PC-3 (cell line): ENCODE results near the gene ABLIM2. TPM values are rescaled to one million over a fixed set of nuclear protein-coding genes. Genes with fewer than 3 reads are reported as not detected.

Source experiments
- ATAC-seq: fragments of 200-7000 bp; cut with Tn5 transposase; 2 replicates; pipeline ENCODE4 v1.9.1; 2020; ENCODE audit warnings: mild to moderate bottlenecking, moderate library complexity
- BruUV-seq: library from RNA; stranded (reverse); fragments of 400-500 nt; replicated peaks from 2 replicates; lab custom pipeline; 2021; lab: Mats Ljungman, UMichigan
- CTCF ChIA-PET: fragments of 300-600 bp; sonication (Branson Sonifier 250); formaldehyde crosslinking; loops from one replicate; lab custom pipeline; 2022; ENCODE audit warnings: antibody characterized with exemption; lab: Charles Lee
- POLR2A ChIA-PET: fragments of 300-600 bp; sonication (Branson Sonifier 250); formaldehyde crosslinking; loops from one replicate; lab custom pipeline; 2022; ENCODE audit warnings: antibody characterized with exemption; ENCODE audit not compliant: unreplicated experiment; lab: Charles Lee
- DNase-seq: peaks from one replicate; pipeline ENCODE4 v3.0.0-alpha.2; 2015
- H2AFZ ChIP-seq: fragments of 300-600 bp; sonication (generic); 2 replicates; pipeline ENCODE4 v1.6.0; 2016; ENCODE audit warnings: antibody characterized with exemption, low read length
- H3F3A ChIP-seq: fragments of 300-600 bp; sonication (generic); one replicate; pipeline ENCODE4 v1.6.0; 2017; ENCODE audit warnings: antibody characterized with exemption, low read length, control low read depth, mild to moderate bottlenecking; ENCODE audit not compliant: unreplicated experiment
- H3K27ac ChIP-seq: fragments of 300-600 bp; sonication (generic); 2 replicates; pipeline ENCODE4 v1.5.1; 2016; ENCODE audit warnings: mild to moderate bottlenecking, low read length
- H3K27me3 ChIP-seq: fragments of 300-600 bp; sonication (generic); 2 replicates; pipeline ENCODE4 v1.6.1; 2016; ENCODE audit warnings: low read length, mixed read lengths
- H3K36me3 ChIP-seq: fragments of 300-600 bp; sonication (generic); 2 replicates; pipeline ENCODE4 v1.6.1; 2016; ENCODE audit warnings: low read depth, mixed run types, low read length, mixed read lengths
- H3K4me1 ChIP-seq: fragments of 300-600 bp; sonication (generic); 2 replicates; pipeline ENCODE4 v1.5.1; 2016; ENCODE audit warnings: low read length; ENCODE audit not compliant: insufficient read depth
- H3K4me2 ChIP-seq: fragments of 300-600 bp; sonication (generic); 2 replicates; pipeline ENCODE4 v1.6.0; 2016; ENCODE audit warnings: low read length
- H3K4me3 ChIP-seq: fragments of 300-600 bp; sonication (generic); 2 replicates; pipeline ENCODE4 v1.5.1; 2016; ENCODE audit warnings: mild to moderate bottlenecking, low read length, mixed read lengths
- H3K79me2 ChIP-seq: fragments of 300-600 bp; sonication (generic); 2 replicates; pipeline ENCODE4 v1.6.1; 2017; ENCODE audit warnings: low read length, mixed read lengths
- H3K9ac ChIP-seq: fragments of 300-600 bp; sonication (generic); 2 replicates; pipeline ENCODE4 v1.6.0; 2016; ENCODE audit warnings: mild to moderate bottlenecking, low read length
- H3K9me2 ChIP-seq: fragments of 300-600 bp; sonication (generic); replicated peaks from 2 replicates; pipeline ENCODE4 v1.6.1; 2016; ENCODE audit warnings: mixed run types, low read length, mixed read lengths
- H3K9me3 ChIP-seq: fragments of 300-600 bp; sonication (generic); 2 replicates; pipeline ENCODE4 v1.6.1; 2016; ENCODE audit warnings: low read length, mixed read lengths
- H4K20me1 ChIP-seq: fragments of 300-600 bp; sonication (generic); 2 replicates; pipeline ENCODE4 v1.6.1; 2016; ENCODE audit warnings: low read length, mixed read lengths
- EZH2 ChIP-seq: fragments of 300-600 bp; sonication (generic); IDR thresholded peaks from one replicate; pipeline ENCODE4 v1.6.1; 2017; ENCODE audit warnings: antibody characterized with exemption, mild to moderate bottlenecking, low read length; ENCODE audit not compliant: unreplicated experiment
- EZH2phosphoT487 ChIP-seq: fragments of 300-600 bp; sonication (generic); IDR thresholded peaks from 2 replicates; pipeline ENCODE4 v1.6.1; 2018; ENCODE audit warnings: mild to moderate bottlenecking, antibody characterized with exemption, low read length, borderline replicate concordance
- intact Hi-C: fragments of 100-400 bp; cut with micrococcal nuclease; formaldehyde crosslinking; loops from 2 replicates; pipeline ENCODE4 v1.9.0; 2023
- total RNA-seq: library from RNA; depleted of rRNA; stranded (reverse); fragments of >200 nt; gene quantifications from 2 replicates; pipeline ENCODE4 v1.2.3, GENCODE V29; 2014
- TF ChIP-seq, protein P1 (sequence below): fragments of 300-600 bp; sonication (generic); conservative IDR thresholded peaks from 2 replicates; pipeline ENCODE4 v1.5.1; 2017; ENCODE audit warnings: antibody characterized with exemption, low read depth, mild to moderate bottlenecking, low read length

The ABLIM2 gene
- total RNA-seq, 1 experiment from 2014 or later: 3.2 TPM

DNA sequence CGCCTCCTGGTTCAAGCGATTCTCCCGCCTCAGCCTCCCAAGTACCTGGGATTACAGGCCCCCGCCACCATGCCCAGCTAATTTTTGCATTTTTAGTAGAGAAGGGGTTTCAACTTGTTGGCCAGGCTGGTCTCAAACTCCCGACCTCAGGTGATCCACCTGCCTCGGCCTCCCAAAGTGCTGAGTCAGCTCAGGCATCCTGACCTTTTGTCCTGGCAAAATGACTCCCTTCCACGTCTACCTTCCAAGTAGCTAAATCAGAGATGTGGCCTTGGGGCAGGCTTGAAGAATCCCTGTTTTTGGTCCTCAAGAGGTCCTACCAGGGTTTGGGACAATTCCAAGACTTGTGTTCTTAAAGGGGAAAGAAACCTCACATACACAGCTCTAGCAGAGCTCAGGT is 231.8 kb downstream of the ABLIM2 start:
- Histone ChIP-seq H3K36me3 (no peaks in the 10 kb centered on the region; the same call in 1 of the 2 replicates), H3K27ac (no peak overlapping the region), H3K79me2 (peaks cover 100% of the 10 kb centered on the region), H3K4me3 (no peak overlapping the region), H3F3A (no peaks in the 10 kb centered on the region), H2AFZ (no peak overlapping the region), H3K9me3 (no peaks in the 10 kb centered on the region), H4K20me1 (peaks cover 13% of the 10 kb centered on the region; the same call in 1 of the 2 replicates), H3K9me2 (no peaks in the 10 kb centered on the region), H3K27me3 (no peaks in the 10 kb centered on the region), H3K9ac (no peak overlapping the region), H3K4me2 (no peak overlapping the region), H3K4me1 (peaks cover 35% of the 10 kb centered on the region)
- intact Hi-C loops: no loop called here
- ChIA-PET POLR2A (no interaction called here), CTCF (no interaction called here)
- no peak for TF ChIP-seq EZH2phosphoT487
- TF ChIP-seq, protein P1, sequence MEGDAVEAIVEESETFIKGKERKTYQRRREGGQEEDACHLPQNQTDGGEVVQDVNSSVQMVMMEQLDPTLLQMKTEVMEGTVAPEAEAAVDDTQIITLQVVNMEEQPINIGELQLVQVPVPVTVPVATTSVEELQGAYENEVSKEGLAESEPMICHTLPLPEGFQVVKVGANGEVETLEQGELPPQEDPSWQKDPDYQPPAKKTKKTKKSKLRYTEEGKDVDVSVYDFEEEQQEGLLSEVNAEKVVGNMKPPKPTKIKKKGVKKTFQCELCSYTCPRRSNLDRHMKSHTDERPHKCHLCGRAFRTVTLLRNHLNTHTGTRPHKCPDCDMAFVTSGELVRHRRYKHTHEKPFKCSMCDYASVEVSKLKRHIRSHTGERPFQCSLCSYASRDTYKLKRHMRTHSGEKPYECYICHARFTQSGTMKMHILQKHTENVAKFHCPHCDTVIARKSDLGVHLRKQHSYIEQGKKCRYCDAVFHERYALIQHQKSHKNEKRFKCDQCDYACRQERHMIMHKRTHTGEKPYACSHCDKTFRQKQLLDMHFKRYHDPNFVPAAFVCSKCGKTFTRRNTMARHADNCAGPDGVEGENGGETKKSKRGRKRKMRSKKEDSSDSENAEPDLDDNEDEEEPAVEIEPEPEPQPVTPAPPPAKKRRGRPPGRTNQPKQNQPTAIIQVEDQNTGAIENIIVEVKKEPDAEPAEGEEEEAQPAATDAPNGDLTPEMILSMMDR: no peak
- TF ChIP-seq EZH2: no peak
- ATAC-seq (no peak), DNase-seq (no peak)
- BruUV-seq: no TSS peak

DNA sequence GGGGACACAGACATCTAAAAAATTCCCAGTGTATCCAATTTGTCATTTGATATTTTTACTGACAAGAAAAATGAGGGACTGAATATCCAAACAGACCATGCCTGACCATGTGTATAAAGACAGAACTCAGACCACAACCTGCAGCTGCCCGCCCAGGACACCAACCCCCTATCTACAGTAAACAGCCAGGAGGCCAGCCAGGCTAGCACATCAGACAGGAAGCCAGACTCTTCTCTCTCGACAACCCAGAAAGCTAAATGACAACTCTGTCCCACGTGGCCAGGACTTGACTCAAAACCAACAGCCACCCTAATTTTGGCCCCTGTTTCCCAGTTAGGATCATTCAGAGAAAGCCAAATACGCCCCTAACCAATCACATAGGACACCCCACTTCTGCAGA is 234.0 kb downstream of the ABLIM2 start:
- ChIA-PET CTCF (no interaction called here), POLR2A (no interaction called here)
- Histone ChIP-seq H3K4me2 (no peak overlapping the region), H4K20me1 (peaks cover 5% of the 10 kb centered on the region; the same call in 1 of the 2 replicates), H3K27ac (no peak overlapping the region), H3K79me2 (peaks cover 100% of the 10 kb centered on the region), H3K27me3 (no peaks in the 10 kb centered on the region), H3K9me3 (no peaks in the 10 kb centered on the region), H3F3A (no peaks in the 10 kb centered on the region), H3K4me1 (peaks cover 17% of the 10 kb centered on the region), H3K9me2 (no peaks in the 10 kb centered on the region), H3K9ac (no peak overlapping the region), H2AFZ (no peak overlapping the region), H3K4me3 (no peak overlapping the region), H3K36me3 (no peaks in the 10 kb centered on the region; the same call in 1 of the 2 replicates)
- ATAC-seq: no peak
- BruUV-seq: no TSS peak
- TF ChIP-seq EZH2phosphoT487 (no peak), EZH2 (no peak)
- TF ChIP-seq, protein P1: no peak
- intact Hi-C loops: loop anchor here (5.0 kb wide), 1 partner anchor 37 kb away; no protein-coding TSS in a partner anchor
- DNase-seq: no peak

DNA sequence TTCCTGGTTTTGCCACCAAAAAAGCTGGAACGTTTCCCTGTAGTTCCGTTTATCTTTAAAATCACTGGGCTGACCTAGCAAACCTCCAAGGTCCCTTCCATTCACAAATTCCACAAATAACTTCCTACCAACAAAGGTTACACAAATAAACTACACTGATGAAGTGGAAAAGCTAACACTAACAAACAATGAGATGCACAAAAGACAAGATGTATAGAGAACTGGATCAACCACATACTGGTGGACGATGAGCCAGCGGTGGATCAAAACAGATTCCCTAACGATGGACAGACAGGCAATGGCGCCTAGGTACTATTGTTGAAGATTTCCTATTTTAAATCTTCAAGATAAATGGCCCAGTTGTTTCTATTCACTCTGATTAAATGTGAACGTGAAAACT is 234.4 kb downstream of the ABLIM2 start:
- no peak overlapping the region for H3K27ac ChIP-seq
- H4K20me1 ChIP-seq: peaks cover 5% of the 10 kb centered on the region; the same call in 1 of the 2 replicates
- no peaks in the 10 kb centered on the region for H3K9me2 ChIP-seq
- H3K27me3 ChIP-seq: no peaks in the 10 kb centered on the region
- CTCF ChIA-PET: no interaction called here
- H2AFZ ChIP-seq: no peak overlapping the region
- intact Hi-C loops: loop anchor here (5.0 kb wide), 1 partner anchor 37 kb away; no protein-coding TSS in a partner anchor
- H3K36me3 ChIP-seq: no peaks in the 10 kb centered on the region; the same call in 1 of the 2 replicates
- H3K9me3 ChIP-seq: no peaks in the 10 kb centered on the region
- H3K79me2 ChIP-seq: peaks cover 100% of the 10 kb centered on the region
- H3K4me3 ChIP-seq: no peak overlapping the region
- H3F3A ChIP-seq: no peaks in the 10 kb centered on the region
- peaks cover 13% of the 10 kb centered on the region for H3K4me1 ChIP-seq
- H3K9ac ChIP-seq: no peak overlapping the region
- H3K4me2 ChIP-seq: no peak overlapping the region
- DNase-seq (no peak), ATAC-seq (no peak)
- no peak for TF ChIP-seq EZH2
- TF ChIP-seq EZH2phosphoT487: no peak
- TF ChIP-seq, protein P1: no peak
- BruUV-seq: no TSS peak
- POLR2A ChIA-PET: no interaction called here
